Stomach (tissue), 19 donors: ENCODE measurements around the gene SLC35C1. TPM values are rescaled to one million over a fixed set of nuclear protein-coding genes. Genes with fewer than 3 reads are reported as not detected.

ENCODE experiments used
- DNase-seq, 2 donors: peaks; one replicate each; pipeline versions ENCODE4 v3.0.0 to v3.0.0-alpha.2; 2013 to 2019
- H3K27ac ChIP-seq, 5 donors: fragments of 200-600 bp in 4 of 5; sonication (generic) in 4 of 5; one replicate each; pipeline ENCODE4 v1.5.1; 2013 to 2019; ENCODE audit warnings: mild to moderate bottlenecking in 1 of 5, moderate library complexity in 1 of 5
- H3K27me3 ChIP-seq, 3 donors: fragments of 200-600 bp; sonication (generic); one replicate each; pipeline ENCODE4 v1.5.1; 2017 to 2019; ENCODE audit warnings: mixed run types in 1 of 3
- H3K36me3 ChIP-seq, 4 donors: fragments of 200-600 bp; sonication (generic); 1 replicate in 3 of 4; 2 replicates in 1 of 4; pipeline ENCODE4 v1.5.1; 2016 to 2019
- H3K4me1 ChIP-seq, 4 donors: fragments of 200-600 bp; sonication (generic); one replicate each; pipeline ENCODE4 v1.5.1; 2016 to 2019
- H3K4me3 ChIP-seq, 4 donors: fragments of 200-600 bp; sonication (generic) in 3 of 4; one replicate each; pipeline ENCODE4 v1.5.1; 2016 to 2019; ENCODE audit warnings: mild to moderate bottlenecking in 1 of 4
- H3K9me3 ChIP-seq, 4 donors: fragments of 200-600 bp; sonication (generic); one replicate each; pipeline ENCODE4 v1.5.1; 2016 to 2019
- CTCF ChIP-seq, 7 experiments: fragments of 450-650 bp in 4 of 7; fragments of 200-600 bp in 3 of 7; sonication (generic) in 3 of 7; IDR thresholded peaks; one replicate each; pipeline ENCODE4 v1.5.1; 2016 to 2019; ENCODE audit warnings: antibody characterized with exemption in 7 of 7, control low read depth in 2 of 7, mild to moderate bottlenecking in 1 of 7
- EP300 ChIP-seq: sonication (generic); formaldehyde crosslinking; IDR thresholded peaks from one replicate; pipeline ENCODE4 v1.6.1; 2017; ENCODE audit warnings: antibody characterized with exemption
- POLR2A ChIP-seq, 4 donors: fragments of 450-650 bp; IDR thresholded peaks; one replicate each; pipeline ENCODE4 v1.6.1; 2016; ENCODE audit warnings: antibody characterized with exemption in 4 of 4, control low read depth in 2 of 4, mild to moderate bottlenecking in 1 of 4, moderate library complexity in 1 of 4
- POLR2AphosphoS5 ChIP-seq, 3 donors: sonication (generic); formaldehyde crosslinking; IDR thresholded peaks; one replicate each; pipeline ENCODE4 v1.6.1; 2016; ENCODE audit warnings: antibody characterized with exemption in 3 of 3
- WGBS, 5 donors: extraction: QIAGEN DNeasy Blood & Tissue Kit in 3 of 5; methylation state at CpG; one replicate each; pipeline versions ENCODE4 v1.1.5 to v1.1.7; 2013 to 2018; 5-methylcytosine and 5-hydroxymethylcytosine counted together
- intact Hi-C: fragments of 100-400 bp; cut with DNase I; formaldehyde crosslinking; loops from one replicate; pipeline ENCODE4 v1.15.1; 2023; ENCODE audit warnings: low total_unique reads
- long read RNA-seq, 10 donors: transcript quantifications; one replicate each; lab custom pipeline, GENCODE V29; 2026
- polyA plus RNA-seq, 3 donors: library from polyadenylated mRNA; stranded (reverse); fragments of 200-250 nt; gene quantifications; one replicate each; pipeline ENCODE4 v1.2.3, GENCODE V29; 2013
- total RNA-seq, 5 donors: library from RNA; depleted of rRNA; stranded (reverse); fragments of >200 nt; gene quantifications; one replicate each; pipeline versions ENCODE4 v1.1.0 to v1.2.3, GENCODE V29; 2014 to 2016
- donor health status: healthy with polysubstance abuse.
- donor health status: Bipolar disorder and iron deficiency.
- donor health status: healthy.

SLC35C1 gene
- 10 to 100 TPM in 2 of 5 donors, 1 to 10 TPM in 3; 7.6 to 21.4 (median 9.9) TPM for total RNA-seq
- 10 to 100 TPM in 1 of 3 donors, 1 to 10 TPM in 2; 8.4 to 12.7 (median 9.0) TPM for polyA plus RNA-seq
- long read RNA-seq, donor 1, full-length matches to known transcripts: 3 of 8 reads
- long read RNA-seq, donor 1, partial matches to known transcripts: 5 of 8 reads
- long read RNA-seq, donor 1, other reads (novel, unspliced or antisense): 0 of 8 reads
- long read RNA-seq, donor 2, full-length matches to known transcripts: 8 of 8 reads
- long read RNA-seq, donor 2, partial matches to known transcripts: 0 of 8 reads
- long read RNA-seq, donor 2, other reads (novel, unspliced or antisense): 0 of 8 reads
- long read RNA-seq, donor 3, full-length matches to known transcripts: 3 of 3 reads
- long read RNA-seq, donor 3, partial matches to known transcripts: 0 of 3 reads
- long read RNA-seq, donor 3, other reads (novel, unspliced or antisense): 0 of 3 reads
- long read RNA-seq, donor 4: 0 reads
- long read RNA-seq, donor 5, full-length matches to known transcripts: 6 of 6 reads
- long read RNA-seq, donor 5, partial matches to known transcripts: 0 of 6 reads
- long read RNA-seq, donor 5, other reads (novel, unspliced or antisense): 0 of 6 reads
- long read RNA-seq, donor 6, full-length matches to known transcripts: 12 of 23 reads
- long read RNA-seq, donor 6, partial matches to known transcripts: 11 of 23 reads
- long read RNA-seq, donor 6, other reads (novel, unspliced or antisense): 0 of 23 reads
- long read RNA-seq, donor 7, full-length matches to known transcripts: 10 of 23 reads
- long read RNA-seq, donor 7, partial matches to known transcripts: 13 of 23 reads
- long read RNA-seq, donor 7, other reads (novel, unspliced or antisense): 0 of 23 reads
- long read RNA-seq, donor 8, full-length matches to known transcripts: 7 of 7 reads
- long read RNA-seq, donor 8, partial matches to known transcripts: 0 of 7 reads
- long read RNA-seq, donor 8, other reads (novel, unspliced or antisense): 0 of 7 reads
- long read RNA-seq, donor 9, full-length matches to known transcripts: 3 of 3 reads
- long read RNA-seq, donor 9, partial matches to known transcripts: 0 of 3 reads
- long read RNA-seq, donor 9, other reads (novel, unspliced or antisense): 0 of 3 reads
- long read RNA-seq, donor 10, full-length matches to known transcripts: 2 of 2 reads
- long read RNA-seq, donor 10, partial matches to known transcripts: 0 of 2 reads
- long read RNA-seq, donor 10, other reads (novel, unspliced or antisense): 0 of 2 reads

- peaks cover 4 to 17% (median 16%) of the 10 kb centered on the region in 4 donors for H3K36me3 ChIP-seq
- peaks cover 31 to 56% (median 53%) of the 10 kb centered on the region in 4 donors for H3K4me1 ChIP-seq
- H3K27me3 ChIP-seq: no peaks in the 10 kb centered on the region
- 1% methylated on average over 25 to 49 of the region's 49 CpGs for WGBS, 5 donors
- intact Hi-C loops: no loop called here
- H3K4me3 ChIP-seq: peak within 1 kb of the TSS; percentile 67 to 89 (median 82)
- TF ChIP-seq POLR2AphosphoS5 (IDR thresholded peaks at IDR 0.05) (peak; percentile 70 to 92 (median 90)), CTCF (IDR thresholded peaks at IDR 0.05) (peak in 2 of 7 experiments; percentile 17 to 56), POLR2A (IDR thresholded peaks at IDR 0.05) (peak in 2 of 4 donors; percentile 38 to 54), EP300 (no peak)
- no peaks in the 10 kb centered on the region for H3K9me3 ChIP-seq
- peak; percentile 98 to 99 for DNase-seq
- H3K27ac ChIP-seq: peak within 1 kb of the TSS; percentile 89 to 96 (median 91)
These were observed at the start of gene SLC35C1 for GRCh38 chr11:45804761-45805304. Gene SLC35C1, plus strand, starts transcription at chr11:45805149. Its CDS starts 653 bp downstream, at chr11:45805802.

- DNase-seq: peak in 1 of 2 donors; percentile 66
- Histone ChIP-seq H3K36me3 (no peaks in the 10 kb centered on the region), H3K9me3 (no peaks in the 10 kb centered on the region), H3K27ac (no peak overlapping the region), H3K4me1 (peaks cover 0 to 23% (median 9%) of the 10 kb centered on the region in 4 donors), H3K4me3 (no peak overlapping the region), H3K27me3 (peaks cover 0 to 54% (median 15%) of the 10 kb centered on the region in 3 donors)
- intact Hi-C loops: no loop called here
- WGBS, 5 donors: 42 to 58% (median 54%) methylated on average over 14 of the region's 14 CpGs
- TF ChIP-seq POLR2AphosphoS5 (IDR thresholded peaks at IDR 0.05) (no peak), POLR2A (IDR thresholded peaks at IDR 0.05) (no peak), CTCF (IDR thresholded peaks at IDR 0.05) (no peak), EP300 (no peak)
These were observed 49.6 kb upstream of the SLC35C1 start for GRCh38 chr11:45755281-45755859.

- H3K4me3 ChIP-seq: no peak overlapping the region
- H3K36me3 ChIP-seq: no peaks in the 10 kb centered on the region
- no peak overlapping the region for H3K27ac ChIP-seq
- no peak for TF ChIP-seq EP300
- no peak for TF ChIP-seq POLR2A (IDR thresholded peaks at IDR 0.05)
- TF ChIP-seq POLR2AphosphoS5 (IDR thresholded peaks at IDR 0.05): no peak
- no peak for TF ChIP-seq CTCF (IDR thresholded peaks at IDR 0.05)
- no peaks in the 10 kb centered on the region for H3K9me3 ChIP-seq
- peak in 1 of 2 donors; percentile 22 for DNase-seq
- WGBS, 5 donors: 65 to 73% (median 69%) methylated on average over 13 of the region's 13 CpGs
- peaks cover 0 to 43% (median 8%) of the 10 kb centered on the region in 3 donors for H3K27me3 ChIP-seq
- H3K4me1 ChIP-seq: peaks cover 0 to 23% (median 9%) of the 10 kb centered on the region in 4 donors
- intact Hi-C loops: no loop called here
These were observed 48.5 kb upstream of the SLC35C1 start for GRCh38 chr11:45756384-45757010.
